ENCODE results near the gene KIF16B.

KIF16B gene

DNA sequence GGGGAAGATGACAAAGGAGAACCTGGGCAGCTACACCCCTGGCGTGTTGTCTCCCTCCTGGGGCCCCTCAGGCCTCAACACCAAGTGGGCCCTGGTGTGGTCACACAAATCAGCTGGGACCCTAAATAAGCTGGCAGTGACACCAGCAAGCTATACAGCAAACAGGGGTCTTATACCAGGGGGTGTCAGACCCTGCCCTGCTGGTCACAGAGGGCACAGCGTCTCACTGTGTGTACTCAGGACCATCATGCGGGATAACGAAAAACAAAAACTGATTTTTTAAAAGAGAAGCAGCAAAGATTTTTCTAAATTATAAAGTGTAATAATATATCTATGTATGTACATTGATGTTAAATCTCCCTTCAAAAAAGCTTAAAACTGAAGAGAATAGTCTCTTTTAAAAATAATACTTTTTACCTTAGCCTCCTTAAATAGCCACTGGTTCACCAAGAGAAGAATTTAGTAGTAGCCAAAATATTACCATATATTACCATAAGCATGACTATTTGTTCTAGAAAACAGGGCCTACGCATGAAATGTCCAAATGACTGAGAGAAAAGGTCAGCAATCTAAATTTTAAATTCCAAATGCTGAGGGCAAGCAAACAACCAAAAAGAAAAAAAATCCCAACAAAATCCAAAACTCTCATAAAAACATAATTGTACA lies 220.4 kb downstream of the KIF16B start:
- Histone ChIP-seq H3K4me1 (no peaks in the 10 kb centered on the region), H3K9me3 (no peaks in the 10 kb centered on the region), H3K4me3 (no peak overlapping the region), H3K36me3 (replicated peaks) (no peaks in the 10 kb centered on the region), H3K27me3 (ENCODE audit: low read depth) (no peaks in the 10 kb centered on the region)
- DNase-seq (ENCODE audit: low spot score in 2 of 2) = no peak
- in situ Hi-C loops (cut with MboI; ENCODE audit: low sequenced_read_pairs) = no loop called here

DNA sequence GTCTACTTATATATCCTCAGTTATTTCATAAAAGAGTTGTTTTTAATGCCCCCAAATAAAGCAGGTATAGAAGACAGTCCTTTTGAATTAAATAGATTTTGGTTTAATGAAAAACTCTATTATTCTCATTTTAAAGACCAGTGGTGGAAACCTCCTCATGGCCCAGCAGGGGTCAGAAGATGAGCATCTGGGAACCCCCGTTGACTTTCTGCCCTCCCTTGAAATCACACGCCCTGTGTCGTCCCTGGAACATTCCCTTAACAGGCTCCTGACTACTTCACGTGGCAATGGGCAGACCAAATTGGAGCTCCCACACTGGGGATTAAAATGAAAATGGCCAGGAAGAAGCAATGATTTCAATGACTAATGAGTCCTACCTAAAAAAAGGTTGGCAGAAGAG lies 220.9 kb downstream of the KIF16B start:
- no peaks in the 10 kb centered on the region for H3K4me1 ChIP-seq
- DNase-seq (ENCODE audit: low spot score in 2 of 2) = no peak
- in situ Hi-C loops (cut with MboI; ENCODE audit: low sequenced_read_pairs) = no loop called here

DNA sequence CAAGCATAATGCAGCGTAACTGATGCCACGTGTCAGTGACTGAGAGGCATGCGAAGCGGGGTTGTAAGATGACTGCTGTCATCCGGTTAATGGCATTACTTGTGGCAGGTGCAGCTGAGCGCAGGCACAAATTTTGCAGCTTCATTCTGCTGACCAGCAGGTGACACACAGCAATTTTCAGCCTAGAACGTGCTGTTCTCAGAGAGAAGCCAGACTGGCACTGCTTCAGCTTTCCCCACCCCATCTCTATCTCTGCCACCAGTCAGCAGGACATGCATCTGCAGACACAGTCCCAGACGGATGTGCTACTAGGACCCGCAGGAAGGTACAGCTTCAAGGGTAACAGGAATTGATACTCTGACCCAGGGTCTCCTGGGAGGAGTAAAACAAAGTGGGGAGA lies 221.8 kb downstream of the KIF16B start:
- in situ Hi-C loops (cut with MboI; ENCODE audit: low sequenced_read_pairs) = no loop called here
- Histone ChIP-seq H3K36me3 (replicated peaks) (no peaks in the 10 kb centered on the region), H3K9me3 (no peaks in the 10 kb centered on the region), H3K4me1 (no peaks in the 10 kb centered on the region), H3K4me3 (no peak overlapping the region), H3K27me3 (ENCODE audit: low read depth) (no peaks in the 10 kb centered on the region)
- no peak for DNase-seq (ENCODE audit: low spot score in 2 of 2)

More for the DNA sequence above, 220.9 kb downstream of the KIF16B start:
- no peaks in the 10 kb centered on the region for H3K36me3 ChIP-seq (replicated peaks)
- H3K9me3 ChIP-seq = no peaks in the 10 kb centered on the region
- H3K4me3 ChIP-seq = no peak overlapping the region
- H3K27me3 ChIP-seq (ENCODE audit: low read depth) = no peaks in the 10 kb centered on the region

DNA sequence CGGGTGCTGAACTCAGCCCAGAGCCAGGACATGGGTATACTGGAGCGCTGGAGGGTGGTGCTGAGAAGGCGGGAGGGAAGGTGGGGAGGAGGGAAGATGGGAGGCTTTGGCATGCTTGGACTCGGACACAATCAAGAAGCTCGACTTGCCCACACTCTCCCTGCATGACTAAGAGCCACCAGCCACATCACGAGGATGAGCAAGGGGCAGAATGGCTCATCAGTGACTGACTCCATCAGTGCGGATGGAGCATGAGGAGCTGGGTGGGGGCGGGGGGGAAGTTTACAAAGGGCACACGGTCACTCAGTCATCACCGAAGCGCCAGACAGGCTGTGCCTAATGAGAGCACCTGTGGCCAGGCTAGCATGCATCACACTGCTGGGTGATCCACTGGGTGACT lies 222.8 kb downstream of the KIF16B start:
- H3K9me3 ChIP-seq = no peaks in the 10 kb centered on the region
- DNase-seq (ENCODE audit: low spot score in 2 of 2) = no peak
- no peaks in the 10 kb centered on the region for H3K36me3 ChIP-seq (replicated peaks)
- in situ Hi-C loops (cut with MboI; ENCODE audit: low sequenced_read_pairs) = no loop called here
- no peaks in the 10 kb centered on the region for H3K27me3 ChIP-seq (ENCODE audit: low read depth)
- no peaks in the 10 kb centered on the region for H3K4me1 ChIP-seq
- no peak overlapping the region for H3K4me3 ChIP-seq

DNA sequence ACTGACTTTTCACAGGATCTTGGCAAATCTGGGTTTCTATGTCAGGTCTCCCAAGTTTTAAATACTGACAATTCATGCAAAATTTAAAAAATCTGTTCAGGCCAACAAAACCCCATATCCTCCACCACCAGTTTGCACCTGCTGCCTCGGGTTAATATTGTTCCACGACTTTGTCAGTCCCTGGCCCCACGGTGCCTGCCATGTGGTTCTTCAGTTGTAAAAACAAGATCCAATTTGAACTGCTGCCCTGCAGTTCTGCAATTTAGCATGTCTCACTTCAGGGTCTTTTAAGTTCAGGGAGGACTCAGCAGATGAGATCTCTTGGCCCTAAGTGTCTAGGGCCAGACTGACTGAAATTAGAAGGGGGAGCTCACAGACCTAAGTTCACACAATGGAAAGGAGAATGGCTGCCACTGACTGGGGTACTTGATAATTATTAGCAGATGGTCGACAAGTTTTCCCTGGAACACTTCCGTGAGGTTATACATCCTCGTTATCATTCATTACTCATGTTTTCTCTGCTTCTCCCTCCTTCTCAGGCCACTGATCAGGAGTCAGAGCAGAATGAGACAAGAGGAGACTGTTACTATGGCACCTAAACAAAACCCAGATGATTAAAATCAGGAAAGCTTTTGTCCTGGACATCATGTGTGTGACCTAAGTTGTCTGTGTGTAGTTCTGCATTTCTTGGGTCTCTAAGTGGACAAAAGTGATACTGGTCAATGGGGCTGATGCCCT lies 223.6 kb downstream of the KIF16B start:
- Histone ChIP-seq H3K9me3 (no peaks in the 10 kb centered on the region), H3K36me3 (replicated peaks) (no peaks in the 10 kb centered on the region), H3K27me3 (ENCODE audit: low read depth) (no peaks in the 10 kb centered on the region), H3K4me3 (no peak overlapping the region), H3K4me1 (no peaks in the 10 kb centered on the region)
- DNase-seq (ENCODE audit: low spot score in 2 of 2) = no peak
- in situ Hi-C loops (cut with MboI; ENCODE audit: low sequenced_read_pairs) = no loop called here

DNA sequence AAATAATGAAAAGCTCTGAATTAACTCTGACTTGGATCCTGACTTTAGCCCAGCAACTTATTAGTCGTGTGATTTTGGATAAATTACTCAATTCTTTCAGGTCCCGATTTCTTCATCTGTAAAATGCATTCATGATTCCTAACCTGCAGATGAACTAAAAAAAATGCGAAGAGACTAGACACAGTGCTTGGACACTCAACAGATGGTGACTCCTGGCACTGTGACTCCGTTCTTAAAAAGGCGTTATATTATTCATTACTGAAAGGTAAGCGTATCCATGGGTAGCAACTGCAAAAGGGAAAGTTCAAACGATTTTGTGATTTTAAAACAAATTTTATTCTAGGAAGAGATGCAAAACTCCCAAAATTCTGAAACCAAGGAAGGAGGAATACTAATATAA lies 226.3 kb downstream of the KIF16B start:
- Histone ChIP-seq H3K27me3 (ENCODE audit: low read depth) (no peaks in the 10 kb centered on the region), H3K4me1 (no peaks in the 10 kb centered on the region), H3K9me3 (no peaks in the 10 kb centered on the region), H3K36me3 (replicated peaks) (no peaks in the 10 kb centered on the region), H3K4me3 (no peak overlapping the region)
- in situ Hi-C loops (cut with MboI; ENCODE audit: low sequenced_read_pairs) = no loop called here
- DNase-seq (ENCODE audit: low spot score in 2 of 2) = no peak

DNA sequence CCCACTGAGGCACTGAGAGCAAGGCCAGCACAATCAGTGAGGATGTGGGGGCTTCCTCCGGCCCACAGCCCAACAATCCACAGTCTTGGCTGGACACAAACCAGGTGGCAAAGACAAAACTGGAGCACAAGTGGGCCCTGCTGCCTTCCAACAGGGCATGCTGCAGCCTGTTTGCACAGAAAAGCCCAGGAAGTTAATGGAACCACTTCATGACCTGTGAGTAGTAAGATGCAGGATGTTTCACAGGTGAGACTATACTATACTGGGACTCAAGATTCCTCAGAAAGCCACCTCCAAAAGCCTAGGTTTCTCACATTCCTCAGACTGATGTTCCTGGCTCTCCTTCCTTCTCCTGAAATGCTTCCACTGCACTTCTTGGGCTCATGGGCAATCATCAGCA lies 235.5 kb downstream of the KIF16B start:
- no peaks in the 10 kb centered on the region; the same call in 1 of the 2 replicates for H3K4me1 ChIP-seq
- no peak for DNase-seq (ENCODE audit: low spot score in 2 of 2)
- no peaks in the 10 kb centered on the region for H3K27me3 ChIP-seq (ENCODE audit: low read depth)
- no peaks in the 10 kb centered on the region for H3K36me3 ChIP-seq (replicated peaks)
- in situ Hi-C loops (cut with MboI; ENCODE audit: low sequenced_read_pairs) = no loop called here
- H3K9me3 ChIP-seq = no peaks in the 10 kb centered on the region
- no peak overlapping the region for H3K4me3 ChIP-seq

DNA sequence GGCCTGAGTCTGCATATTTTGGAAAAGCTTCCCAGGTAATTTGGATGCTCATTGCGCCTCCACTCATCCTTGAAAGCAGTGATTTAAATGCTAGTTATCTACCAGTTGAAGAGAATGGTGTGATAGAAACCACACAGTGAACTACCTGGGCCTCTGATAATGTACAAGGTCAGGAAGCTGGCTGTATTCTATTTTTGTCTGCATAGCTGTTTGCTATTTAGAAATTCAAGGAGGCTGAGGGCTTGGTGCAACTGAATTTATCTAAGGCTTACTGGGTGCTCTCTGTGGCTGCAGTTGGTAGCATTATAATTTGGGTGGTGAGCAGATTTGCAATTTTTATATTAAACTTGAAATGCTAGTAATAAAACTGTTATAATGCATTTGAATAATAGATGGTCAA lies 245.6 kb downstream of the KIF16B start:
- no peak overlapping the region for H3K4me3 ChIP-seq
- in situ Hi-C loops (cut with MboI; ENCODE audit: low sequenced_read_pairs) = no loop called here
- no peaks in the 10 kb centered on the region for H3K4me1 ChIP-seq
- no peaks in the 10 kb centered on the region for H3K9me3 ChIP-seq
- DNase-seq (ENCODE audit: low spot score in 2 of 2) = no peak
- H3K36me3 ChIP-seq (replicated peaks) = no peaks in the 10 kb centered on the region
- no peaks in the 10 kb centered on the region for H3K27me3 ChIP-seq (ENCODE audit: low read depth)

DNA sequence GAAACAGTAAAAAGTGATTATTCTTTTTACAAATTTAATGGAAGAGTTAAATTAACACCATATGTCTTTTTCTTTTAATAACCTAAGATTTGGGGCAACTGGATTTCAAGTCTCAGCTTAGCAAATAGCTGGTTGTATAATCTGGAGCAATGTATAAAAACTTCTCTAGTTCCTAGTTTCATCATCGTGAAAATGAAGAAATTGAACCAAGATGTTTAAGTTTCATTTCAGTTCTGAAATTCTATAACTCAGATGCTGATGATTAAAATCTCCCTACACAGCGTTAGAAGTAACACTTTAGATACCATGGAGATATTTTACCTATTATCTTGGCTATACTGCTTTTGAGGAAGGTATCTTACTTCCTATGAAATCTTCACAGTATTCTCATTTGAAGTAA lies 252.0 kb downstream of the KIF16B start:
- Histone ChIP-seq H3K36me3 (replicated peaks) (no peaks in the 10 kb centered on the region), H3K27me3 (ENCODE audit: low read depth) (no peaks in the 10 kb centered on the region), H3K4me3 (no peak overlapping the region), H3K4me1 (no peaks in the 10 kb centered on the region), H3K9me3 (no peaks in the 10 kb centered on the region)
- no peak for DNase-seq (ENCODE audit: low spot score in 2 of 2)
- in situ Hi-C loops (cut with MboI; ENCODE audit: low sequenced_read_pairs) = no loop called here

DNA sequence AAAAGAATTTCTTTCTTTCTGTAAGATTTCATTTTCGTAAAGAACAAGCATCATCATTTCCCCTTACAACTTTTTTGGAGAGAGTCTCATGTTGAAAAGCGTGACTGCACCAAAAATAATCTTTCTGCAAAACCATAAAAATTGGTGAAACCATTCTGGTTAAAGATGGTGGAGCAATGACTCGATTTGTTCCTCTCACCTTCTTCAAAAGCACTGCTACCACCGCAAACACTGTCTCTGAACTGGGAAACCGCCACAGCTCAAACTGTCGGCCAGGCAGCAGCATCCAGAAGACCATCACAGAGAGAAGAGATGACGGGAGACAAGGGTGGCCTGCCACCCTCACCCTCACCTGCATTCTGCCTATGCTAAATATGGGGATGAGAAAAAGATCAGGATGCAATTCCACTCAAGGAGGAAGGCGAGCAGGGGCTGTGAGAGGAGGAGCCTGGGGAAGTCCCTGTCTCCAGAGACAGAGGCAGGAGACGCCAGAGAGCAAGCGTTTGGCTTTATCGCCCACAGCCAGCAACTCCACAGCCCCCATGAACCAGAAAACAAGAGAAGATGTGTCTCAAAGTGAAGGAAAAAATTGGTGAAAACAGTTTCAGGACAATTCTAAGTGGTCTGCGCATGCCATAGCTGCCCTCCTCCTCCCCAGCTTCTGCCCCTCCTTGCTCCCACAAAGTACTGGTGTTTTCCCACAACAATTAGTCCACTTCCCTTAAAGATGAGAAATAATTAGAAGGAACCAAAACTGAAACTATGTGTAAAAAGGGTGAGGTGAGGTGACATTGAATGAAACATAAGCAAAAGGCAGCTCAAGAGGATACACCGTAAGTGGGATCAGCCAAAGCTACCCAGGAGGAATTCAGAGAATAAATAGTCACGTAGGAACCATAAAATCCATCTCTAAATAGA lies 255.5 kb downstream of the KIF16B start:
- no peak for DNase-seq (ENCODE audit: low spot score in 2 of 2)
- in situ Hi-C loops (cut with MboI; ENCODE audit: low sequenced_read_pairs) = no loop called here
- Histone ChIP-seq H3K36me3 (replicated peaks) (no peaks in the 10 kb centered on the region), H3K4me3 (no peak overlapping the region), H3K27me3 (ENCODE audit: low read depth) (no peaks in the 10 kb centered on the region), H3K9me3 (no peaks in the 10 kb centered on the region), H3K4me1 (no peaks in the 10 kb centered on the region)

DNA sequence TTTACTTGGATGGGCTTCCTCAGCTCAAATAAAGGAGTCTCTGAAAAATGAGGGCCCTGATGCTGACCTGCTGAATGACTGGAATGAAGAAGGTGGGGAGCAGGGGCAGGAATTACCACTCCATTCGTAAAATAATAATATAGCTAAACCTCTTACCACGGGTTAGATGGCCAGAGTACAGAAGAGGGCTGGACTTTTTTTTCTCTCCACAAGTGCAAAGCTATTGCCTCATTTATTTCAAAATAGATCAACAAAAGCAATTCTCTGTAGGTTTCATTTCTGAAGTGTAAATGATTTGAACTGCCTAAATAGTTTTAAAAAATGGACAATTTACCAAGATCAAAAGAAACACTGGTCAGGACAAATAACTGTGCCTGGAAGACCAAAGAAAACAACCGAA lies 256.7 kb downstream of the KIF16B start:
- H3K4me3 ChIP-seq = no peak overlapping the region
- H3K36me3 ChIP-seq (replicated peaks) = no peaks in the 10 kb centered on the region
- DNase-seq (ENCODE audit: low spot score in 2 of 2) = no peak
- no peaks in the 10 kb centered on the region for H3K9me3 ChIP-seq
- H3K27me3 ChIP-seq (ENCODE audit: low read depth) = no peaks in the 10 kb centered on the region
- H3K4me1 ChIP-seq = no peaks in the 10 kb centered on the region
- in situ Hi-C loops (cut with MboI; ENCODE audit: low sequenced_read_pairs) = no loop called here

DNA sequence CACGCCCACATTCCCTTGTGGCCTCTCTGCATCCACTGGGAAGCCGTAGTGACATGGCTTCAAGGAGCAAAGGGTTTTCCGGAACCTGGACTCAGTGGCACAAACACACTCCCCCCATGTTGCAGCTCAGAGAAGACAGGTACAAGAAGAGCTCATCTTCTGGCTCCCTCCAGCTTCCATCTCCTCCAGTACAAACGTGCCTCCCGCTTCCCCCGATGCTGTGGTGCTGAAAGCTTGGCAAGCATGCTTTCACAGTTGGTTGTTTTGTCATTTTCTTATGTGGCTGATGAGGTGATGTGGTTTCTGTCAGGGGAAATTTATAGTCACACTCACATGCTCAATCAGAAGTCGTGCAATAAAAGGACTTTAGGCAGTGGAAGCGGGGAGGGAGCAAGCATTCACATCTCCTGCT lies 258.5 kb downstream of the KIF16B start:
- Histone ChIP-seq H3K36me3 (replicated peaks) (no peaks in the 10 kb centered on the region), H3K4me3 (no peak overlapping the region), H3K9me3 (no peaks in the 10 kb centered on the region), H3K4me1 (no peaks in the 10 kb centered on the region), H3K27me3 (ENCODE audit: low read depth) (no peaks in the 10 kb centered on the region)
- no peak for DNase-seq (ENCODE audit: low spot score in 2 of 2)
- in situ Hi-C loops (cut with MboI; ENCODE audit: low sequenced_read_pairs) = no loop called here

DNA sequence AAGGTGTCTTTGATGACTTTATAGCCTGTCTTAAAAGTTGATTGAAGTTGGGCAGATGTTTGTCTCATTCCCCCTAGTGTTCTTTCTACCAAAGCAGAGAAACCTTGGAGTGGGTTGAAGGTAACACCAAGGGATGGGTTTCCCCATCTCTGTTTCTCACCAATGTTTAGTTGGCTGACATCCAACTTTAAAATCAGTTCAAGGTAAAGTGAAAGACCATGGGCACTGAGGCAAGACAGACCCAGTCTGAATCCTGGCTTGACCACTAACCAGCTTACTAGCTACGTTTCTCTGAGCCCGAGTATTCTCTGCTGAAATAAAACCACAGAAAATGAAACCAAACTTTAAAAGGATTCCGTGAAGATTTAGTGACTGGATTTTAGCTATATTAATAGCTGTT lies 258.9 kb downstream of the KIF16B start:
- H3K27me3 ChIP-seq (ENCODE audit: low read depth) = no peaks in the 10 kb centered on the region
- H3K4me3 ChIP-seq = no peak overlapping the region
- no peaks in the 10 kb centered on the region for H3K4me1 ChIP-seq
- H3K9me3 ChIP-seq = no peaks in the 10 kb centered on the region; the same call in 1 of the 2 replicates
- in situ Hi-C loops (cut with MboI; ENCODE audit: low sequenced_read_pairs) = no loop called here
- no peaks in the 10 kb centered on the region for H3K36me3 ChIP-seq (replicated peaks)
- DNase-seq (ENCODE audit: low spot score in 2 of 2) = no peak

DNA sequence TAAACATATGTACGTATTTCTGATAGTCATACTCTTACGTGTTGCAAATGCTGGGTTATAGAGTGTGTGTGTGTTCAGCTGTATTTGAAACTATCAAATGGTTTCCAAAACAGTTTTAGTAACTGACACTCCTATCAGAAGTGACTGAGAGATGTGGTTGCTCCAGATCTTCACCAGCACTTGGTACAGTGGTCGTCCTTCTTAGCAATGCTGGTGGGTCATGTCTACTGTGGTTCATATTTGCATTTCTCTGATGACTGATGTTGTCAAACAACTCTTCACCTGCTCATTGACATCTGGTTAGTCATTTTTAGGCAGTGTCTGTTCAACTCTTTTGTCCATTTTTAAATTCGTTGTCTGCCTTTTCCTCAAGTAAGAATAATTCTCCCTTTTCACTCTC lies 259.3 kb downstream of the KIF16B start:
- DNase-seq (ENCODE audit: low spot score in 2 of 2) = no peak
- Histone ChIP-seq H3K4me3 (no peak overlapping the region), H3K4me1 (no peaks in the 10 kb centered on the region), H3K27me3 (ENCODE audit: low read depth) (no peaks in the 10 kb centered on the region), H3K9me3 (no peaks in the 10 kb centered on the region; the same call in 1 of the 2 replicates), H3K36me3 (replicated peaks) (no peaks in the 10 kb centered on the region)
- in situ Hi-C loops (cut with MboI; ENCODE audit: low sequenced_read_pairs) = no loop called here

Data from HAP-1 (cell line).